NCI-H2081 (cell line): ENCODE measurements around the gene PTK7.

Experiments used
- DNase-seq, 2 experiments: peaks; one replicate each; lab custom pipeline; 2025; lab: John Stamatoyannopoulos, UW

The PTK7 gene

GRCh38 chr6:43086022-43086658, 10.0 kb downstream of the PTK7 start:
- no peak for DNase-seq

GRCh38 chr6:43088654-43089056, 12.5 kb downstream of the PTK7 start:
- DNase-seq: no peak

- no peak for DNase-seq
Observed at GRCh38 chr6:43089467-43089866, 13.4 kb downstream of the PTK7 start.

- DNase-seq: no peak
Observed at GRCh38 chr6:43089874-43090558, 13.9 kb downstream of the PTK7 start.

- no peak for DNase-seq
Observed at GRCh38 chr6:43090559-43090956, 14.4 kb downstream of the PTK7 start.

GRCh38 chr6:43091020-43091419, 14.9 kb downstream of the PTK7 start:
- no peak for DNase-seq

GRCh38 chr6:43091436-43091991, 15.4 kb downstream of the PTK7 start:
- DNase-seq: no peak

GRCh38 chr6:43092635-43093034, 16.5 kb downstream of the PTK7 start:
- no peak for DNase-seq

GRCh38 chr6:43093436-43094289, 17.5 kb downstream of the PTK7 start:
- no peak for DNase-seq

GRCh38 chr6:43095939-43096338, 19.8 kb downstream of the PTK7 start:
- DNase-seq: no peak

GRCh38 chr6:43096451-43097097, 20.5 kb downstream of the PTK7 start:
- no peak for DNase-seq

- DNase-seq: no peak
Observed at GRCh38 chr6:43097098-43097489, 21.0 kb downstream of the PTK7 start.

- no peak for DNase-seq
Observed at GRCh38 chr6:43097502-43097901, 21.4 kb downstream of the PTK7 start.

- DNase-seq: no peak
Observed at GRCh38 chr6:43101497-43101896, 25.4 kb downstream of the PTK7 start.

- DNase-seq: no peak
Observed at GRCh38 chr6:43103253-43103876, 27.3 kb downstream of the PTK7 start.

GRCh38 chr6:43105538-43106222, 29.6 kb downstream of the PTK7 start:
- DNase-seq: no peak

GRCh38 chr6:43107344-43108062, 31.4 kb downstream of the PTK7 start:
- peak; percentile 56 to 84 for DNase-seq

GRCh38 chr6:43113431-43114260, 37.5 kb downstream of the PTK7 start:
- DNase-seq: peak; percentile 71 to 87

- peak in 1 of 2 experiments; percentile 10 for DNase-seq
Observed at GRCh38 chr6:43115365-43115764, 39.3 kb downstream of the PTK7 start.
